RWPE1 (cell line): ENCODE measurements around the gene CD79A.

Source experiments
- CTCF ChIA-PET: fragments of 350-600 bp; sonication (Branson Sonifier 250); formaldehyde crosslinking; extraction: SDS; loops from one replicate; lab custom pipeline; 2021; lab: Yijun Ruan, JAX
- POLR2A ChIA-PET: fragments of 400-600 bp; formaldehyde crosslinking; extraction: SDS; loops from one replicate; lab custom pipeline; 2020; ENCODE audit warnings: antibody characterized with exemption; ENCODE audit not compliant: low non-redundant PET; lab: Yijun Ruan, JAX
- DNase-seq: peaks from one replicate; pipeline ENCODE4 v3.0.0; 2012; ENCODE audit warnings: low spot score
- H3K27ac ChIP-seq: fragments of 450-650 bp; 2 replicates; pipeline ENCODE4 v1.5.1; 2017
- CTCF ChIP-seq: fragments of 450-650 bp; conservative IDR thresholded peaks from 2 replicates; pipeline ENCODE4 v1.5.1; 2017; ENCODE audit warnings: low read depth, mild to moderate bottlenecking

Gene CD79A

GRCh38 chr19:41925208-41926003, 48.3 kb downstream of the CD79A start:
- CTCF ChIA-PET = interaction anchor here (0.7 to 1.0 kb wide), 2 partner anchors 10 to 52 kb away, joined by 3 to 4 read pairs; no protein-coding TSS in a partner anchor
- no peak overlapping the region for H3K27ac ChIP-seq
- DNase-seq = no peak
- POLR2A ChIA-PET = no interaction called here
- no peak for TF ChIP-seq CTCF

GRCh38 chr19:41926028-41926762, 49.1 kb downstream of the CD79A start:
- ChIA-PET POLR2A (no interaction called here), CTCF (no interaction called here)
- no peak for TF ChIP-seq CTCF
- H3K27ac ChIP-seq = no peak overlapping the region
- DNase-seq = no peak

GRCh38 chr19:41926763-41927496, 49.9 kb downstream of the CD79A start:
- POLR2A ChIA-PET = no interaction called here
- H3K27ac ChIP-seq = no peak overlapping the region
- no peak for DNase-seq
- no peak for TF ChIP-seq CTCF
- CTCF ChIA-PET = no interaction called here

GRCh38 chr19:41927497-41928192, 50.6 kb downstream of the CD79A start:
- TF ChIP-seq CTCF = no peak
- CTCF ChIA-PET = interaction anchor here (1.1 kb wide), 1 partner anchor 16 kb away, joined by 6 read pairs; no protein-coding TSS in a partner anchor
- no peak for DNase-seq
- POLR2A ChIA-PET = no interaction called here
- H3K27ac ChIP-seq = no peak overlapping the region

GRCh38 chr19:41928221-41928683, 51.2 kb downstream of the CD79A start, which contains the start of gene ERFL:
Gene ERFL, minus strand, starts transcription at chr19:41928449. Its CDS starts 15,530 bp downstream, at chr19:41912919.
- no peak within 1 kb of the TSS for H3K27ac ChIP-seq
- POLR2A ChIA-PET = no interaction called here
- CTCF ChIA-PET = interaction anchor here (1.1 kb wide), 1 partner anchor 17 kb away, joined by 6 read pairs; no protein-coding TSS in a partner anchor
- TF ChIP-seq CTCF = no peak
- no peak for DNase-seq
